GM12891 (cell line): Measurements from ENCODE around the gene DSP.

Experiments
- POLR2A ChIP-seq: IDR thresholded peaks from 2 replicates; pipeline ENCODE4 v1.6.1; 2011; ENCODE audit warnings: low read depth, low read length, control low read depth
- POLR2AphosphoS5 ChIP-seq: IDR thresholded peaks from 2 replicates; pipeline ENCODE4 v1.6.1; 2011; ENCODE audit warnings: low read depth, low read length, control low read depth
- POU2F2 ChIP-seq: IDR thresholded peaks from 2 replicates; pipeline ENCODE4 v1.6.1; 2011; ENCODE audit warnings: low read depth, mild to moderate bottlenecking, control low read depth, low read length, moderate library complexity
- SPI1 ChIP-seq: IDR thresholded peaks from 2 replicates; pipeline ENCODE4 v1.6.1; 2011; ENCODE audit warnings: low read depth, low read length, control low read depth
- TAF1 ChIP-seq: IDR thresholded peaks from 2 replicates; pipeline ENCODE4 v1.6.1; 2011; ENCODE audit warnings: low read depth, low read length, control low read depth

- no peak for TF ChIP-seq POLR2A
- TF ChIP-seq POLR2AphosphoS5: no peak
- no peak for TF ChIP-seq TAF1
- no peak for TF ChIP-seq SPI1
- no peak for TF ChIP-seq POU2F2
Observed at GRCh38 chr6:7624796-7625710, 83.6 kb downstream of the DSP start.
